ENCODE measurements around the gene TLX1.

The TLX1 gene

DNA sequence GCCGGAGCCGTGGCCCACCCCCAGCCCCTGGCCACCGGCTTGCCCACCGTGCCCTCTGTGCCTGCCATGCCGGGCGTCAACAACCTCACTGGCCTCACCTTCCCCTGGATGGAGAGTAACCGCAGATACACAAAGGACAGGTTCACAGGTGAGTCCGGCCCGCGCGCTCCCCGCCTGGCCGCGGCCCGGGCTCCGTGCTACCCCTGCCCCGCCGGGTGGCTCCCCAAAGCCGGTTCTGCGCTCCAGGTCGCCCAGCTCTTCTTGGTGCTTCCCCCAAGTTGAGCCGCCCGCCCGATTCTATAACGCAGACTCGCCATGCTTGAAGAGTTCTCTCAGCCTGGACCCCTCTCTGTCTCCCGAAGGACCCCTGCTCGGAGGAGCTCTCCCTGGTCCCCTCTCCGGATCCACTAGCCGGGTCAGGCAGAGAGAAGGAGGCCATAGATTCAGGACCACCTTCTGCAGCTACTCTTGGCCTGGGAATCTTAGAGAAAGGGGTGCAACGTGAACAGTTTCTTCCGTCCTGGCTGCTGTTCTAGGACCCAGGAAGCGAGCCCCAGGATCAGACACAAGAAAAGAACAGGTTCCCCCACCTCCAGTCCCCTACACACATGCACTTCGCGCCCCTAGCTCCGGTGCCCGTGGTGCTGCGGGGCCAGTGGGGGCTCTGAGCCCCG, 999 bp downstream of the TLX1 start:
- DNase-seq (ENCODE audit: low read depth), result no peak
- no peak overlapping the region for H3K4me3 ChIP-seq (ENCODE audit: low read depth, low read length)

GRCh38 chr10:101132636-101133473, 1.8 kb downstream of the TLX1 start:
- no peak overlapping the region for H3K4me3 ChIP-seq (ENCODE audit: low read depth, low read length)
- DNase-seq (ENCODE audit: low read depth), result no peak

DNA sequence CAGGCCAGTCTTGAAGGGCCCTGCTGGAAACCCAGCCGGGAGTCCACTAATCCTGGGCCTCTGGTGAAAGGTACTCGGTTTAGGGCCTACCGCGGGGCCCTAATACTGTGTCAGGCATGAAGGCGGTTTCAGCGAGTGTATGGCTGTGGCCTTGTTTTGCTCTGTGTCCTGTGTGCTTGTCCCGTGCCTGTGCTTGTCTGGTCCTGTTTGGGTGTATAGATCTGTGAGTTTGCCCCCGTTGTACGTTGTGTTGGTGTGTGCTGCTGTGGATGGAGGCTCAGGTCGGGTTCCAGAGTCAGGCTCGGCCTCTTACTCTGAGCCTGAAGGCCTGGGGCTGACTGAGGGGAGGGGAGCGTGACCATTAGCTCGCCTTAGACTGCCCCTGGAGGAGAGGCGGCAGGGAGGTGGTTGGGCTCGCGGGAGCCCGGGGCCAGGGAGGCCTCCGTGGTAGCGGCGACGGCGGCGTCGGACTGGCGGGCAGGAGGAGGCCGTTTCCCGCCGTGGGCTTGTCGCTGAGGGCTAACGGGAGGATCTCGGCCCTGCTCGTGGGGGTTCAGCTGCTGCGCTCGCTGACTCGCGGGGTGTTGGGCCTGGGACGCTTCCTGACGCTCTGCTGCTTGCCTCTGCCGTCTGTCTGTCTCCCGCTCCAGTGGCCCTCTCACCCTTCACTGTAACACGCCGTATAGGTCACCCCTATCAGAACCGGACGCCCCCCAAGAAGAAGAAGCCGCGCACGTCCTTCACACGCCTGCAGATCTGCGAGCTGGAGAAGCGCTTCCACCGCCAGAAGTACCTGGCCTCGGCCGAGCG, 2.6 kb downstream of the TLX1 start:
- DNase-seq (ENCODE audit: low read depth), result no peak
- no peak overlapping the region for H3K4me3 ChIP-seq (ENCODE audit: low read depth, low read length)

DNA sequence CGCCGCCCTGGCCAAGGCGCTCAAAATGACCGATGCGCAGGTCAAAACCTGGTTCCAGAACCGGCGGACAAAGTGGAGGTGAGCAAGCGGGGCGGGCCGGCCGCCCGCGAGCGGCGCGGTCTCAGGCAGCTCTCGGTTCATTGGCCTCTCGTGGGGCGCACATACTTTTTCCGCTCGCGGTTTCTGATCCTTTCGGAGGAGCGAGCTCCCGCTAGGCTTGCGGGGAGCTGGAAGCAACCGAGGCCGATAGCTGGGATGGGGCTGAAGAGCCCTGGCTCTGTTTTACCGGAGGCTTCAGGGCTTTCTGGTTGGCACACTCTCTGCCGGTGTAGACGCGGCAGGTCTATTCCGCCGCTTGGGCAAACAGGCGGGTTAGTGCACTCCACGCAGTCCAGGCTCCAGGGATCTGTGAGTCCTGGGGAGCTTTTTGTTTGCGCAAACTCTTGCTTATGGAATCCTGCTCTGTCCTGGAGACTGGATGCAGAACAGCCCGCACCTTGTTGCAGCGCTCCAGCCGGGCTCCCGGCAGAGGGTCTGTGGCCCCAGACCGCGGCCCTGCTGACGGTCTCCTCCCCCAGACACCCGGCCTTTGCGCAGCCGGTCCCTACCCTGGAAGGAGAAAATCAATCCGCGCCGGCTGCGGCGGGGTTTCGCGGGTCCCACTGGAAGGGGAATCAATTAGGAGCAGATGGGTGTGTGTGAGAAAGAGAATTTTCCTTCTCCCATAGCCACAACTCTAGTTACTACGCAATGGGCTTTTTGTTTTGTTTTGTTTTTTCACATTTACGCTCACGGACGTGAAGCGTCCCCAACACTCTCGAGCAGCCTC, 3.4 kb downstream of the TLX1 start:
- H3K4me3 ChIP-seq (ENCODE audit: low read depth, low read length), result no peak overlapping the region
- no peak for DNase-seq (ENCODE audit: low read depth)

- DNase-seq (ENCODE audit: low read depth), result no peak
- no peak overlapping the region for H3K4me3 ChIP-seq (ENCODE audit: low read depth, low read length)
Measured at GRCh38 chr10:101135141-101136006, 4.3 kb downstream of the TLX1 start.

GRCh38 chr10:101136007-101136707, 5.1 kb downstream of the TLX1 start:
- H3K4me3 ChIP-seq (ENCODE audit: low read depth, low read length), result no peak overlapping the region
- no peak for DNase-seq (ENCODE audit: low read depth)

DNA sequence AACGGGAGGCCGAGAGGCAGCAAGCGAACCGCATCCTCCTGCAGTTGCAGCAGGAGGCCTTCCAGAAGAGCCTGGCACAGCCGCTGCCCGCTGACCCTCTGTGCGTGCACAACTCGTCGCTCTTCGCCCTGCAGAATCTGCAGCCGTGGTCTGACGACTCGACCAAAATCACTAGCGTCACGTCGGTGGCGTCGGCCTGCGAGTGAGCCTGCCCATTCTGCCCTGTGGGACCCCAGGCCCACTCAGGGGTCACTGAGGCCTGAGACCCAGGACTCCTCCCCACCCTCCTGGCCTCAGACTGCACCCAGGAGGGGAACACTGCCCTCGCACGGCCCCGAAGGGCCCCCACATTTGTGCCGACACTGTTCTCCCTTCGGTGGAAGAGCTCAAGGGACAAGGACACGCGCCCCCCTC, 5.6 kb downstream of the TLX1 start:
- no peak overlapping the region for H3K4me3 ChIP-seq (ENCODE audit: low read depth, low read length)
- no peak for DNase-seq (ENCODE audit: low read depth)

DNA sequence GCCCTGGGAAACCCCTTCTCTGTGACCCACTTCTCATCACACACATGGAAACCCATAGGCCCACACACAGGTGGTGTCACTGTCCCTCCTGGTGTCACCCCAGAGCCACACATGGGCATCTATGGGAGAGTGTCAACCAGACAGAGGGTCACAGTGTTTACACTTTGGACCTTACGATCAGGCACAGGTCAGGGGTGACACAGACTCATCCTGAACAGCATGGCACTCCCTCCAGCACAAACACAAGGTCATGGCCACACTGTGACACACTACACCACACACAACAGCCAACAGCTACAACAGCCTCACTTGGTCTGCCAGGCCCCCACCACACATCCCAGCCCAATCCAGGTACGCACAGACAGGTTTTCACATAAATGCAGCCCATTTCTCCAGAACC, 6.2 kb downstream of the TLX1 start:
- H3K4me3 ChIP-seq (ENCODE audit: low read depth, low read length), result no peak overlapping the region

DNA sequence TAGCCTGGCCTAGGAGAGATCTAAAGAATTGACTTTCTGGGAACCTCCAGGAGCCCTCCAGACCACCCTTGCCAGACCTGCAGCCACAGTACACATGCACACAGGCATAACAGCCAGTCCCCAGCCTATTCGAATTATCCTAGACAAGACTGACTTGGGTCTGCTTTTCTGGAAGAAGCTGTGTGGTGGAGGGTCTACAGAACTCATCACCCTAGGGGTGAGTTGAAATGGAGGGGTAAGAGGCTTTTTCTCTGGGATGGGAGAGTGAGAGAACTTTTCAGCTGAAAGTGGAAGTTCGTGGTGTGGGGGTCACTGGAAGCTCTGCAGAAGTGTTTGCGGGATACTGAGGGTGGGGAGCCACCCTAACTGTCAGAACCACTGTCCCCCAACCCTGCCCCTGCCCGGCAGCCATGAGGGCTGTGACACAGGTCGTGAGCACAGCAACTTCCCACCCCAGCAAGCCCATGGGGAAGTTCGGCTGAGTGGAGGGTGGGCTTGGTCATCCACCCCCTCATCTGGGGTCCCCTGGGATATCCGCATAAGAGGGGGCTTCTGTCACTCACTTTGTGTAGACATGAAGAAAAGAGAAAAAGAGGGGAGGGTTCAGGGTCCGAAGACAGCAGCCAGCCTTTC, 7.8 kb downstream of the TLX1 start:
- H3K4me3 ChIP-seq (ENCODE audit: low read depth, low read length), result no peak overlapping the region
- DNase-seq (ENCODE audit: low read depth), result no peak

More for the DNA sequence above, 6.2 kb downstream of the TLX1 start:
- no peak for DNase-seq (ENCODE audit: low read depth)

- DNase-seq (ENCODE audit: low read depth), result no peak
- H3K4me3 ChIP-seq (ENCODE audit: low read depth, low read length), result no peak overlapping the region
Measured at GRCh38 chr10:101139421-101139911, 8.4 kb downstream of the TLX1 start.

DNA sequence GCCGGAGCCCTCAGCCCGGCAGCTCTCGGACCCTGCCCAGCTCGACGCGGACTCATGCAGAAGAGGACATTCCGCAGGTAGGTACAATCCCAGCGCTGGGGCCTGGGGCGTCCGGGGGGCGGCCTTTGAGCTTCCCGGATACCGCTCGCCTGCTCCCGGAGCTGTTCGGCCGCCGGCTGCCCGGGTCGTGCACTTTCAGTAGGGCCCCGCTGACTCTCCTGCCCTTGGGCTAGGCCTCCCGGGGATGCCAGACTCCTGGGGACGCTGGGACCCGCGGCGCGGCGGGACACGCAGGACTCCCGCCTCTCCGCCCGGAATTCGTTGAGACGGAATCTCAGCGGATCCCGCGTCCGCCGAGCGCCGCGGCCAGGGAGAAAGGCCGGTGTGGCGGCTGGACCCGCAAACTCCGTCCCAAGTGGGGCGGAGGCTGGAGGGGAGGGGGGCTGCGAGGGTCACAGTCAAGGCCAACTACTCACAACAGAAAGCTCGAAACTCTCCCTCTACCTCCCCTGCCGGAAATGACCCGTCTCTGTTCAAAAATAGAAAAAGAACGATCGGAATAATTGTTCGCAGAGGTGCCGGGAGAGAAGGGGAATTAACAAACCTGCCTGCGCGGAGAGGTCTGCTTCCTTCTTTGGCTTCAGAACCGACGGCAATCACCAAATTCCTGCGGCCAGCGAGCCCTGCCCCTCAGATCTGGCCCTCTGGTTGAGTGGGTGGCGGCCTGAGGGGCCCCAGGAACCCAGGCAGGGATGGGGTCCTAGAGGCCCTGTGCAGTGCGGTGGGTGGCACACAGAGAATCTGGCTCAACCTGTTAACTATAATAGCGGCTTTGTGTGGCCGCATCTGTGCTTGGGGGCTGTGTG, 9.2 kb downstream of the TLX1 start:
- no peak for DNase-seq (ENCODE audit: low read depth)
- no peak overlapping the region for H3K4me3 ChIP-seq (ENCODE audit: low read depth, low read length)

DNA sequence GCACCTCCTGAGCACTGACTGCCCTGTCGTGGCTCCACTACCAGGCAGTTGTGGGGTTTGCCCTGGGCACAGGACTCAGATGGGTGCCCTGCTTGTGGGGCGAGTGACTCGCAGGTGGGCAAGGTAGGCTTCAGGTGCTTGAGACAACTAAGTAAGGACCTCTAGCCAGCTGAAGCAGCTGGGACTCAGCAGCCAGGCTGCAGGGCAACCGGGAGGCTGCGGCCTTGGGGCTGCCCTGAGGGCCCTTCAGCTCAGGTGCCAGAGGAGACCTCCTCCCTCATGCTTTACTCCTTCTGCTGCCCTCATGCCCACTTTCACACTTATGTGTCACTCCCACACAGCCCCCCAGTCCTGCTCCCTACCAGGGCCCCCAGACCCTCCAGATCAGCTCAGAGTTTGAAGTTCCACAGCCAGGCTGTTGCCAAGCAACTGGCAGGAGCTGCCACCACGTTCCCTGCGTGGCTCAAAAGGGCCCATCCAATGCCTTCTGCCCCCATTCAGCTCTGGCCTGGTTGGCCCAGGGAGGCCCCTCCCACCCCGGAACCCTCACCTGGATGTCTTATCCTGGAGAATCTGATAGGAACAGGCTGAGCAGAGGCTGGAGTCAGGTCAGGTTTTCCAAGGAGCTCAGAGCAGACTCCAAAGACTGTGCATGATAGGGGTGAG, 10.0 kb downstream of the TLX1 start:
- H3K4me3 ChIP-seq (ENCODE audit: low read depth, low read length), result no peak overlapping the region
- no peak for DNase-seq (ENCODE audit: low read depth)

DNA sequence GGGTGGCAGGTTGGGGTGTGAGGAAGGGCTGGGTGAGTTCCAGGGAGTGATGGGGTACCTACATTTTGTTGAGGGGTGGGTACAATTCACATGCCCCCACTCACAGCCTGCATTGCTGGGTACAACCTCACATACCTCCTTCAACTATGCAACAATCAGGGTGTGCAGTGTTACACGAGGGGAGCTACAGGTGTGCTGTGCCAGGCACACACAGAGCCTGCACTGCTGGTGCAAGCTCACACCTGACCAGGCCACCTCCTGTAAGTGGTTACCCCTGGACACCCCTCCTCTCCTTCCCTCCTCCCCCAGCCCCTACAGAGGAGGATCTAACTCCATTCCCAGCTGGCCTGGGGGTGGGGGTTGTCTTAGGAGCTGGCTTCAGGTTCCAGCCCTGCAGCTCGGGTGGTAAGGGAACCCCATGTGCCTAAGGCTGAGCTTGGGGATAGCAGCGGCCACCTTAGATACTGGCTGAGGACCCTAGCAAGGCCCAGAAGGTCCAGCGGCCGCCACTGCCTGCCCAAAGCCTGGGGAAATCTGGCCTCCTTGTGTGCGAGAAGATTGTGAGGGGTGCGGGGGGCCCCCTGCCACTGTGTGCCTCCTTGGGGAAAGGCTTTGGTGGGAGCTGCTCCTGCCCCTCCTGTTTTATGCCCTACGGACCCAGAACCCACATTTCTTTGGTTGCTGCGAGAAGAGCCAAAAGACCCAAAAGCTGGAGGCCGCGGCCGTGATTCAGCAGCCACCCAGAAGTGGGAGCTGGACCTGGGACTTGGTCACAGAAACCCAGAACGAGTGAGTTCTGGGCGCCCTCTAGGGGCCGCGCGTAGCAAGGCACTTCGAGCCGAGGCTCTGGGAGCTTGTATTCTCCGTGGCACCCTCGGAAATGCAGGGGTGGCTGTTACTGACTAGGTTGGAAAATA, 10.8 kb downstream of the TLX1 start:
- peak; percentile 26 for DNase-seq (ENCODE audit: low read depth)
- no peak overlapping the region for H3K4me3 ChIP-seq (ENCODE audit: low read depth, low read length)

DNA sequence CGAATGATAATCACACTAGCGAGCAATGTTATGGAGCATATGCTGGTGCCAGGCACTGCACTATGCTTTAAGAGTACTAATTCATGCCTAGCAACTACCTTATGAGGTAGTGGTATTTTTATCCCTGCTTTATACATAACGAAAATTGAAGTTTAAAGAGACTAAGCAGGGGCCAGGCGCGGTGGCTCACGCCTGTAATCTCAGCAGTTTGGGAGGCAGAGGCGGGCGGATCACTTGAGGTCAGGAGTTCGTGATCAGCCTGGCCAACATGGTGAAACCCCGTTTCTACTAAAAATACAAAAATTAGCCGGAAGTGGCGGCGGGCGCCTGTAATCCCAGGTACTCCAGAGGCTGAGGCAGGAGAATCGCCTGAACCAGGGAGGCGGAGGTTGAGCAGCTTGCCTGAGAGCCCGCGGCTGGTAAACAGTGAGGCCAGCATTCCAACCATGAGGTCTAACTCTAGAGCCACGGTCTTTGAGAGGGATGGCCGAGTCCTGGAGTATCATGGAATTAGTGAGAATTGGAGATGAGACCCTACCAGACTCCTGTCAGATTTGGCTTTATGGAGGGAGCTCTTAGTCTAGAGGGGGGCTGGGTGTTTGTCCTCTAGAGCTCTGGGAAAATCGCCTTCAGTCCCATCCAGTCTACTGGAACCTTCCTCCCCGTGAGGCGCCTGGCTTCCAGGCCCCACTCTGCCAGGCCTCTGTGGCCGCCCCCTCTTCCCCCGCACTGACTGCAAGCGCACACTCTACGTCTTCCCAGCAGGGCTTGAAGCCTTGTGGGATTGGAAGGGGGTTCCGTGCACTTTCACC, 11.6 kb downstream of the TLX1 start:
- DNase-seq (ENCODE audit: low read depth), result no peak
- H3K4me3 ChIP-seq (ENCODE audit: low read depth, low read length), result no peak overlapping the region

Data from skeletal muscle cell (primary cell).